Endothelial cell of umbilical vein (primary cell): Measurements from ENCODE around the gene DLGAP1. TPM values are rescaled to one million over a fixed set of nuclear protein-coding genes. Genes with fewer than 3 reads are reported as not detected.

Experiments
- BruUV-seq: library from RNA; stranded (reverse); fragments of 400-500 nt; replicated peaks from 2 replicates; lab custom pipeline; 2021; lab: Mats Ljungman, UMichigan
- CTCF ChIA-PET: fragments of 300-600, 350-600 bp; sonication (Branson Sonifier 250); formaldehyde crosslinking; loops from one replicate; lab custom pipeline; 2021; ENCODE audit warnings: antibody characterized with exemption, inconsistent platforms; lab: Charles Lee
- POLR2A ChIA-PET: fragments of 300-600, 350-600 bp; sonication (Branson Sonifier 250); formaldehyde crosslinking; loops from one replicate; lab custom pipeline; 2021; ENCODE audit warnings: antibody characterized with exemption, inconsistent platforms; lab: Charles Lee
- DNase-seq: peaks from one replicate; pipeline ENCODE4 v3.0.0-alpha.2; 2011; ENCODE audit warnings: low read depth, low spot score
- FAIRE-seq: peaks from 2 replicates; lab custom pipeline; 2011; peaks lifted over from hg19 to GRCh38; lab: Jason Lieb, UNC
- H2AFZ ChIP-seq: 2 replicates; pipeline ENCODE4 v1.6.0; 2012; ENCODE audit warnings: low read depth, low read length, control low read depth, inconsistent platforms
- H3K27ac ChIP-seq: 2 replicates; pipeline ENCODE4 v1.5.1; 2011; ENCODE audit warnings: low read depth, mild to moderate bottlenecking, control low read depth, low read length, moderate library complexity; ENCODE audit not compliant: insufficient read depth
- H3K27me3 ChIP-seq, 2 experiments: 2 replicates each; pipeline versions ENCODE4 v1.6.0 to v1.6.1; 2011; ENCODE audit warnings: low read length in 2 of 2, mixed read lengths in 1 of 2; ENCODE audit not compliant: control insufficient read depth in 2 of 2, insufficient read depth in 2 of 2
- H3K36me3 ChIP-seq, 2 experiments: 2 replicates in 1 of 2; 3 replicates in 1 of 2; pipeline ENCODE4 v1.5.1; 2011; ENCODE audit warnings: low read length in 2 of 2, mild to moderate bottlenecking in 1 of 2, moderate library complexity in 1 of 2; ENCODE audit not compliant: control insufficient read depth in 2 of 2, insufficient read depth in 2 of 2; ENCODE audit errors: extremely low read depth in 1 of 2
- H3K4me1 ChIP-seq: 3 replicates; pipeline ENCODE4 v1.5.1; 2011; ENCODE audit warnings: mild to moderate bottlenecking, low read length; ENCODE audit not compliant: control insufficient read depth, insufficient read depth; ENCODE audit errors: extremely low read depth
- H3K4me2 ChIP-seq: 2 replicates; pipeline ENCODE4 v1.6.1; 2011; ENCODE audit warnings: low read length, control low read depth, mixed read lengths; ENCODE audit not compliant: insufficient read depth
- H3K4me3 ChIP-seq, 3 experiments: fragments of 200-600 bp in 1 of 3; sonication (generic), shearing (Covaris generic) in 1 of 3; replicated peaks in 1 of 3; 2 replicates each; pipeline ENCODE4 v1.5.1; 2011 to 2016; ENCODE audit warnings: control low read depth in 3 of 3, low read length in 3 of 3, mild to moderate bottlenecking in 2 of 3, inconsistent platforms in 1 of 3, low read depth in 1 of 3, moderate library complexity in 1 of 3; ENCODE audit not compliant: insufficient read depth in 1 of 3
- H3K79me2 ChIP-seq: 2 replicates; pipeline ENCODE4 v1.6.0; 2012; ENCODE audit warnings: low read length, inconsistent platforms; ENCODE audit not compliant: control insufficient read depth, insufficient read depth
- H3K9ac ChIP-seq: replicated peaks from 2 replicates; pipeline ENCODE3; 2011; ENCODE audit warnings: low read length, control low read depth; ENCODE audit not compliant: insufficient read depth; ENCODE audit errors: extremely low read depth
- H3K9me1 ChIP-seq: replicated peaks from 3 replicates; pipeline ENCODE4 v1.6.0; 2011; ENCODE audit warnings: mild to moderate bottlenecking, low read length; ENCODE audit not compliant: control insufficient read depth, insufficient read depth; ENCODE audit errors: extremely low read depth
- H3K9me3 ChIP-seq: replicated peaks from 2 replicates; pipeline ENCODE4 v1.5.1; 2012; ENCODE audit warnings: low read length, inconsistent platforms; ENCODE audit not compliant: control insufficient read depth, insufficient read depth
- H4K20me1 ChIP-seq: replicated peaks from 2 replicates; pipeline ENCODE3; 2011; ENCODE audit warnings: mild to moderate bottlenecking, low read length; ENCODE audit not compliant: control insufficient read depth, insufficient read depth; ENCODE audit errors: extremely low read depth
- EZH2 ChIP-seq: IDR thresholded peaks from 2 replicates; pipeline ENCODE4 v1.6.1; 2012; ENCODE audit warnings: borderline replicate concordance, low read depth, mild to moderate bottlenecking, moderate library complexity, low read length, inconsistent platforms; ENCODE audit not compliant: severe bottlenecking
- FOS ChIP-seq: IDR thresholded peaks from 2 replicates; pipeline ENCODE4 v1.6.1; 2011; ENCODE audit warnings: mild to moderate bottlenecking, low read length, moderate library complexity, borderline replicate concordance; ENCODE audit not compliant: insufficient read depth
- GATA2 ChIP-seq: IDR thresholded peaks from 2 replicates; pipeline ENCODE4 v1.7.0; 2011; ENCODE audit warnings: low read depth, mild to moderate bottlenecking, moderate library complexity, mixed read lengths, low read length; ENCODE audit not compliant: insufficient read length, insufficient read depth
- JUN ChIP-seq: IDR thresholded peaks from 2 replicates; pipeline ENCODE4 v1.6.1; 2011; ENCODE audit warnings: borderline replicate concordance, low read depth; ENCODE audit not compliant: insufficient read length, insufficient read depth
- MYC ChIP-seq: IDR thresholded peaks from one replicate; pipeline ENCODE4 v1.6.1; 2011; ENCODE audit warnings: mild to moderate bottlenecking, low read depth, low read length
- POLR2A ChIP-seq: IDR thresholded peaks from 2 replicates; pipeline ENCODE4 v1.6.1; 2012; ENCODE audit warnings: low read depth, mild to moderate bottlenecking, control low read depth, low read length
- POLR2AphosphoS5 ChIP-seq: IDR thresholded peaks from 2 replicates; pipeline ENCODE4 v1.6.1; 2012; ENCODE audit warnings: low read depth, mild to moderate bottlenecking, control low read depth, low read length, moderate library complexity; ENCODE audit not compliant: insufficient read depth
- dilution Hi-C: fragments of 300-500 bp; cut with MboI; formaldehyde crosslinking; loops from one replicate; pipeline ENCODE4 v1.15.0; 2019; ENCODE audit warnings: low sequenced_read_pairs; ENCODE audit not compliant: extremely low pct_ligation_motif_present
- intact Hi-C: fragments of 100-400 bp; cut with micrococcal nuclease; formaldehyde crosslinking; loops from one replicate; pipeline ENCODE4 v1.10.0; 2022
- polyA plus RNA-seq, 4 experiments: library from polyadenylated mRNA; depleted of rRNA in 3 of 4; stranded (reverse) in 3 of 4; unstranded in 1 of 4; fragments of >200 nt; gene quantifications; 2 replicates each; pipeline versions ENCODE4 v1.2.1 to v1.2.3, GENCODE V29; 2011 to 2012; ENCODE audit warnings: missing spikeins in 1 of 4
- total RNA-seq: library from RNA; stranded (reverse); gene quantifications from 2 replicates; pipeline ENCODE4 v1.2.3, GENCODE V29; 2021
- TF ChIP-seq, protein P1 (sequence below): IDR thresholded peaks from 2 replicates; pipeline ENCODE4 v1.6.1; 2011; ENCODE audit not compliant: insufficient read depth, insufficient read length
- TF ChIP-seq, protein P2 (sequence below), 2 donors: IDR thresholded peaks; 1 replicate in 1 of 2; 2 replicates in 1 of 2; pipeline ENCODE4 v1.5.1; 2011; ENCODE audit warnings: low read length in 2 of 2, mild to moderate bottlenecking in 2 of 2, moderate library complexity in 2 of 2, control low read depth in 1 of 2, inconsistent platforms in 1 of 2, low read depth in 1 of 2; ENCODE audit not compliant: insufficient read depth in 1 of 2; ENCODE audit errors: extremely low read depth in 1 of 2

Gene DLGAP1
- total and polyA plus RNA-seq, 2 donors (not counting 3 experiments of a cell fraction or from before 2014, with no cell fraction given) = 0.04 TPM; not detected in 1

DNA sequence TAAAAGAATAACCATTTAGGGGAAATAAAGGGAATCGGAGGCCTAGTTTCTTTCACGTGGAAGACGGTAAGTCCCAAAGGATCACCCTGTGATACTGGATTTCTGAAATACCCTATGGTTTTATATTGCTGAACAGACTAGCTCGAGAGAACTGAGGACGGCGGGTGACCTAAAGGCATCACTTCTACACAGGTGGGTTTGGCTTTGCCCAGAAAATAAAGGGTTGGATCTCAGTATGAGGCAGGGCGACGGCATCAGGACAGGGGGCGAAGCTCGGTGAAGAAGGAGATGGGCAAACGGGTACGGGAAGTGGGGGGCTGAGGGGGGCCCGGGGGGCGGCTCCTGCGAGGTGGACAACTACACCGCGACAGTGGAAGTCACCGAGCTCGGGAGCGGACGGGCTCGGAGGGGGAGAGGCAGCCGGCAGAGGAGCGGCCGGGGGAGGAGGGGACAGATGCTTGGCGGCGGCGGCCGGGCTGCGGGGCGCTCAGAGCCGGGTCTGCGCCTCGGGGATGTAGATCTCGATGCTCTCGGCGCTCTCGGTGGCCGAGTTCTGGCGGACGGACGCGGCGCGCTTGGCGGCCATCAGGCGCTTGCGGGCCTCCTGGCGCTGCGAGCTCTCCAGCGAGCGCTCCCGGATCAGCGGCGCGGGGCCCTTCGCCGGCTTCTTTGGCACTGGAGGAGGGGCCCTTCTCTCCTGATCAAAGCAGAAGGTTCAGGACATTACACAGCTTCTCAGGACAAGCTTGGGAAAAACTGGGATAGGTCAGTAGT, 956.2 kb downstream of the DLGAP1 start:
- BruUV-seq = no TSS peak
- Histone ChIP-seq H2AFZ (peak overlapping the region; percentile 61), H3K9me3 (no peaks in the 10 kb centered on the region), H3K79me2 (no peaks in the 10 kb centered on the region), H3K9me1 (no peaks in the 10 kb centered on the region), H3K4me3 (peak overlapping the region in 2 of 3 experiments; percentile 45 to 49), H3K36me3 (no peaks in the 10 kb centered on the region), H3K4me1 (peaks cover 14% of the 10 kb centered on the region), H4K20me1 (no peaks in the 10 kb centered on the region), H3K27ac (no peak overlapping the region), H3K4me2 (peak overlapping the region; percentile 67), H3K27me3 (peaks cover 0 to 2% of the 10 kb centered on the region in 2 experiments), H3K9ac (peak overlapping the region; percentile 5)
- intact Hi-C loops (loop anchor here (2.0 kb wide), 1 partner anchor 44 kb away; no protein-coding TSS in a partner anchor), dilution Hi-C loops (no loop called here)
- DNase-seq (peak; percentile 43), FAIRE-seq (peak; percentile 52)
- ChIA-PET POLR2A (no interaction called here), CTCF (interaction anchor here (0.7 to 2.1 kb wide), 8 partner anchors 9 to 167 kb away, joined by 3 to 14 read pairs (median 3); no protein-coding TSS in a partner anchor)
- TF ChIP-seq EZH2 = no peak
- no peak for TF ChIP-seq FOS
- TF ChIP-seq POLR2AphosphoS5 = no peak
- no peak for TF ChIP-seq JUN
- TF ChIP-seq, protein P1, sequence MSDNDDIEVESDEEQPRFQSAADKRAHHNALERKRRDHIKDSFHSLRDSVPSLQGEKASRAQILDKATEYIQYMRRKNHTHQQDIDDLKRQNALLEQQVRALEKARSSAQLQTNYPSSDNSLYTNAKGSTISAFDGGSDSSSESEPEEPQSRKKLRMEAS = no peak
- no peak for TF ChIP-seq MYC
- TF ChIP-seq, protein P2, sequence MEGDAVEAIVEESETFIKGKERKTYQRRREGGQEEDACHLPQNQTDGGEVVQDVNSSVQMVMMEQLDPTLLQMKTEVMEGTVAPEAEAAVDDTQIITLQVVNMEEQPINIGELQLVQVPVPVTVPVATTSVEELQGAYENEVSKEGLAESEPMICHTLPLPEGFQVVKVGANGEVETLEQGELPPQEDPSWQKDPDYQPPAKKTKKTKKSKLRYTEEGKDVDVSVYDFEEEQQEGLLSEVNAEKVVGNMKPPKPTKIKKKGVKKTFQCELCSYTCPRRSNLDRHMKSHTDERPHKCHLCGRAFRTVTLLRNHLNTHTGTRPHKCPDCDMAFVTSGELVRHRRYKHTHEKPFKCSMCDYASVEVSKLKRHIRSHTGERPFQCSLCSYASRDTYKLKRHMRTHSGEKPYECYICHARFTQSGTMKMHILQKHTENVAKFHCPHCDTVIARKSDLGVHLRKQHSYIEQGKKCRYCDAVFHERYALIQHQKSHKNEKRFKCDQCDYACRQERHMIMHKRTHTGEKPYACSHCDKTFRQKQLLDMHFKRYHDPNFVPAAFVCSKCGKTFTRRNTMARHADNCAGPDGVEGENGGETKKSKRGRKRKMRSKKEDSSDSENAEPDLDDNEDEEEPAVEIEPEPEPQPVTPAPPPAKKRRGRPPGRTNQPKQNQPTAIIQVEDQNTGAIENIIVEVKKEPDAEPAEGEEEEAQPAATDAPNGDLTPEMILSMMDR (IDR thresholded peaks at IDR 0.05; ENCODE audit: extremely low read depth in 1 of 2, insufficient read depth in 1 of 2, low read depth in 1 of 2, low read length in 2 of 2) = no peak
- no peak for TF ChIP-seq GATA2
- no peak for TF ChIP-seq POLR2A
